Measurements from ENCODE around the gene FAM222B.

- TF ChIP-seq POLR2AphosphoS5 (IDR thresholded peaks at IDR 0.05; ENCODE audit: borderline replicate concordance, low read depth, low read length): no peak
- TF ChIP-seq FOXP2 (optimal IDR thresholded peaks at IDR 0.05; ENCODE audit: control extremely low read depth, extremely low read length, insufficient read depth): no peak
- TF ChIP-seq EZH2 (IDR thresholded peaks at IDR 0.05): no peak
These were observed 104.6 kb downstream of the FAM222B start for GRCh38 chr17:28737770-28738679.
